HG02938 (cell line): Measurements from ENCODE around the gene IL17RB.
A peak's percentile ranks its signal among the peaks of the same experiment; 100 is the strongest.

Experiments
- ATAC-seq: cut with Tn5 transposase; IDR thresholded peaks from one replicate; pipeline ENCODE4 v1.9.1; 2021; ENCODE audit warnings: mild to moderate bottlenecking, moderate library complexity; ENCODE audit not compliant: unreplicated experiment

Gene IL17RB

DNA sequence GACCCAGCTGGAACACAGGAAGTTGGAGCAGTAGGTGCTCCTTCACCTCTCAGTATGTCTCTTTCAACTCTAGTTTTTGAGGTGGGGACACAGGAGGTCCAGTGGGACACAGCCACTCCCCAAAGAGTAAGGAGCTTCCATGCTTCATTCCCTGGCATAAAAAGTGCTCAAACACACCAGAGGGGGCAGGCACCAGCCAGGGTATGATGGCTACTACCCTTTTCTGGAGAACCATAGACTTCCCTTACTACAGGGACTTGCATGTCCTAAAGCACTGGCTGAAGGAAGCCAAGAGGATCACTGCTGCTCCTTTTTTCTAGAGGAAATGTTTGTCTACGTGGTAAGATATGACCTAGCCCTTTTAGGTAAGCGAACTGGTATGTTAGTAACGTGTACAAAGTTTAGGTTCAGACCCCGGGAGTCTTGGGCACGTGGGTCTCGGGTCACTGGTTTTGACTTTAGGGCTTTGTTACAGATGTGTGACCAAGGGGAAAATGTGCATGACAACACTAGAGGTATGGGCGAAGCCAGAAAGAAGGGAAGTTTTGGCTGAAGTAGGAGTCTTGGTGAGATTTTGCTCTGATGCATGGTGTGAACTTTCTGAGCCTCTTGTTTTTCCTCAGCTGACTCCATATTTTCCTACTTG lies 11.9 kb downstream of the IL17RB start:
- ATAC-seq: no peak

DNA sequence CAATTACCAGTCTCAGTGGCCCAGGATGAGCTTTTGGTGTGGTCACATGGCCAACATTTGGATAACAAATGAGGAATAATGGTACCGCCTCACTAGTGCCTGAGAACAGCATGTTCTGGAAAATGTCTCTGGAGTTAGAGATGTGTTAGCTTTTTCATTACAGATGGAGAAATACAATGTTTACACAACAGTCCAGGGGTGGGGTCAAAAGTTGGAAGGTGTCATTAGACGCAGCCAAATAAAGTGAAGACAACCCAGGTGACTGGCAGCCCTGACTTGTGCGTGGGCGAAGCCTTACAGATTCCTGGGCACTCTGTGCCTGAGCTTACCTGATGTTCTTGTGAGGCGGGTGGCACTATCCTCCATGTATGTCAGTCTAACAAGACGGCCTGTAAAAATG lies 12.8 kb downstream of the IL17RB start:
- ATAC-seq: no peak

GRCh38 chr3:53860196-53860595 lies 13.8 kb downstream of the IL17RB start:
- no peak for ATAC-seq

DNA sequence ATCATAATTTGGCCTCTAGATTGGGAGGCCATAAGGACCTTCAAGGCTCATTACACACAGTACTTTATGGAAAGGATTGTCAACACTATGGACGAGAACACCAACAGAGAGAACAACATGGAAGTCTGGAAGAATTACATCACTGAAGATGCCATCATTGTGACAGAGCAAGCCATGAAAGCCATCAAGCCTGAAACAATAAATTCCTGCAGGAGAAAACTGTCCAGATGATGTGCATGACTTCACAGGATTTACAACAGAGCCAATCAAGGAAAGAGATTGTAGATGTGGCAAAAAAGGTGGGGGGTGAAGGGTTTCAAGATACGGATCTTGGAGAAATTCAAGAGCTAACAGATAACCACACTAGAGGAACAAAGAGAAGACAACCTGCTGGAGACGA lies 15.9 kb downstream of the IL17RB start:
- no peak for ATAC-seq

DNA sequence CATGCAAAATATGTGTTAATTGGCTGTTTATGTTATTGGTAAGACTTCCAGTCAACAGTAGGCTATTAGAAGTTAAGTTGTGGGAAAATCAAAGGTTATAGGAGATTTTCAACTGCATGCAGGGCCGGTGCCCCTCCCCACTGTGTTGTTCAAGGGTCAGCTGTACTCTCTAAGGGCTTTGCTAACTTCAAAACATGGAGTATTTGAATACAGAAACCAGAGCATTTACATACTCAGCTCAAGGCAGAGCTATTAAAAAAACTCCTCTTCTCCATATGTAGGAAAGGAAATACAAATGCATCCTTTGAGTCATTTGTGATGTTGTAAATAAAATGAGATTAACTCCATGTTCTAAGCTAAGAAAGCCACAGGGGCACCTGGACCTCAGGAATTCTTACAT lies 16.8 kb downstream of the IL17RB start:
- ATAC-seq: no peak

- no peak for ATAC-seq
These were observed 19.5 kb downstream of the IL17RB start for GRCh38 chr3:53865732-53866499.

DNA sequence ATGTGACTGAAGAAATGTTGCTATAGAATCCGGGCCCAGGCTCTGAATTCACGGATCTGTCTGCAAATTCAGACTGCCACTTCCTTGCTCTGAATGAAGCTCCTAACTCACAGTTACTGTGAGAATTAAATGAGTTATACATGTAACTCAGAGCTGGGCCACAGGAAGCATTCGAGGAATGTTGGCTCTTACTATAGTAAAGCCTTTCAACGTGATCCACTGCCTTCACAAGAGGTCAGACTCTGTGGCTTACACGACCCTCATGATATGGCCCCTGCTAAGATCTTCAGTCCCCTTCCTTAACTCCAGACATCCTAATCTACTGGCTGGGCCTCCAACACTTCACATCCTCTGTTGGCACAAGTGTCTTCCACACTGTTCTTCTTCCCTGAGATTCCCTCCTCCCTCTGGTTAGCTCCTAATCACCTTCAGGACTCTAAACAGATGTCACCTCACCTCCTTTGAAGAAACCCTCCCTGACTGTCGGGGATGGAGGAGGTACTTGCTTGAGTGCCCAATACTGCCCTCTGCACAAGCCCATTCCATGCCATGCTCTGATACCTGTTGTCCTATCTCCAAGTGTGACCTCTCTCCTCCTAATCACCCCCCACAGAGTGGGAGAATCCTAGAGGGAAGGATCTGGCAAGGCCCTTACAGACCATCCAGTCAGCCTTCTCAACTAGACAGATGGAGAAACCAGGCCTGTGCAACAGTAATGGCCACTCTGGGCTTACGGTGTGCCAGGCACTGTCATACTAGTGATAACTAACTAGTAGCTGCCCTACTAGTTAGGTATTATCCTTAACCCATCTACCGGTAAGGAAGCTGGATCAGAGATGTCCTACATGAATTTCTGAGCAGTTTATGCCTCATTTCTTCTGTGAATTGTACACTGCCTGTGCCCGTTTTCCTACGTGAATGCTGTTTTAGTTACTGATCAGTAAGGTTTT lies 34.3 kb downstream of the IL17RB start:
- ATAC-seq: no peak

GRCh38 chr3:53881691-53882593 lies 35.6 kb downstream of the IL17RB start, which contains the start of gene ACTR8:
Gene ACTR8 (minus strand): TSS chr3:53882152. CDS start chr3:53882101, 51 bp downstream.
- ATAC-seq: peak; percentile 80

GRCh38 chr3:53883008-53883407 lies 36.6 kb downstream of the IL17RB start:
- ATAC-seq: no peak

- ATAC-seq: no peak
These were observed 38.3 kb downstream of the IL17RB start for GRCh38 chr3:53884623-53885022.

DNA sequence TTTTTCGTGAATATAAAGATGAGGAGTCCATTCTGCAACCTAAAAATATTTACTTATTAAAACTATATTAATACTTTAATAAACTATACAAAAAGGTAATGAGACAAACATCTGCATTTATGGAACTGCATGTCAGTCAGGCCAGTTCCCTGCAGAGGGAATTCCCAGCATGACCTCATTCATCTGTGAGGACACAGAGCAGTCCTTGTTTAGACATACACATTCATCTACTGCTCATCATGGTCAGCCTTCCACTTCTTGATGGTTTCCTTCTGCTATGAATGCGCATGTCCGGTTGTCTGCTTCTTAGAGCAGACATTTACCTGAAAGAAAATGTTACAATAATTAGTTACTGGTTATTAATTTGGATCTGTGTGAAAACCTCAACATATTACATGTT lies 38.9 kb downstream of the IL17RB start:
- ATAC-seq: no peak

DNA sequence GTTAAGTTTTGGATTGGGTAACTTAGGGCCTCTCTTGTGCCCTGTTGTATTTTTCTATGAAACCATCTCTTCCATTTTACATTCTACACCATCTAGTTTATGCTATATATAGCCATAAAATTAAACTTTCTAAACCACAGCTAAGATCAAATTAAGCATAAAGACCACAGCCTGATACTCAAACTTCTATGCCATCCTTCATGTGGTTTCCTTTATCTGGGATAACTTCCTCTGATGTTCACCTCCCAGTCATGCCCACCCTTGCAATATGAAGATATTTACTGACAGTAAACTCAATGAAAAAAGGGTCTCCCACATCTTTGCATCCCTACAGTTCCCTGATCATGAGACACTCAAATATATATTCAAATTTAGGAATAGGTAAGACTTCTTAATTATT lies 41.1 kb downstream of the IL17RB start:
- no peak for ATAC-seq

DNA sequence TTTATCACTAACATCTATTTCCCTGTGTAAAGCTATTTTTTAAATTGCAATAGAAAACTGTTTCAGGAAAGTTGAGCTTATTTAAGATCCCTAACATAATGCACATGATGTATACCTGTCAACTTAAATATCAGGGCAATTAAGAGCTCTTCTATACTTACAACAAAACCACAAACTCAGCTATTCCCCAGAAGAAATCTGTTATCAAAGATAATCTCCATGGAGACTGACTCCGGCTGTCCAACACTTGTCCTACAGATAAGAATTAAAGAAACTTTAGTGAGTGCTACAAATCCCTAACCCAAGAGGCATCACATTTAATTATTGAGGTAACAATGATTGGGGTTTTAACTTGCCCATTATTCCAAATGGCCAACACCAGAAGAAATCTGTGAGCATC lies 41.9 kb downstream of the IL17RB start:
- ATAC-seq: no peak

DNA sequence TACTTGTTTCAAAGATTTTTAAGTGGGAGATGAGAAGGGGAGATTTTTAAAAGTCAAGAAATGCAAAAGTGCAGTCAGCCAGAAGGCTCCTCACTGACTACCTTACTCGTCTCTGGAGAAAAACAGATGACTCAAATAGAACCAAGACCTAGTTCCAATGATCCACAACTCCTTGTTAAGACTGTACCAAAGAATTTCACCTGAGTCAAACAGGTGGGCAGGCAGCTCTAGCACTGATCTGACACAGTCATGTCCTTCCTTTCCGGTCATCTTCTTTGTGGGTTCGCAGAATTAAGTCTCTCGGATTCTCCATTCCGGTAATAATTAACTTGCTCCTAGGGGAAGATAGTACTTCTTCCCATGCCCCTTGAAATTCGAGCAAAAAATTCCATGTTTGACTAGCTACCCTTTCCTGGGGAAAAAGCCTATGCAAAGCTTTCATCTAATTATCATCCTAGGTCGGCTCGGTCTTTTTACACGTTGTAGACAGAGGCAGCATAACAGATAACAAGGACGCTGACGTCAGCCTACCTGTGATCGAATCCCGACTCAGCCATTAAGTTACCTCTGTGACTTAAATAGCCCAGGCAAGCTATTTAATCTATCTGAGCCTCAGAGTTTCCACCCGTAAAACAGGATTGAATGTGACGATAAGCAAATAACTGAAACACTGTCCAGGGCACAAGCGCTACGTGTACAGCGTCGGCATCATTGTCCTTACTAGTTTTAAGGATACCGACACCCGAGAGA lies 44.5 kb downstream of the IL17RB start:
- ATAC-seq: no peak

DNA sequence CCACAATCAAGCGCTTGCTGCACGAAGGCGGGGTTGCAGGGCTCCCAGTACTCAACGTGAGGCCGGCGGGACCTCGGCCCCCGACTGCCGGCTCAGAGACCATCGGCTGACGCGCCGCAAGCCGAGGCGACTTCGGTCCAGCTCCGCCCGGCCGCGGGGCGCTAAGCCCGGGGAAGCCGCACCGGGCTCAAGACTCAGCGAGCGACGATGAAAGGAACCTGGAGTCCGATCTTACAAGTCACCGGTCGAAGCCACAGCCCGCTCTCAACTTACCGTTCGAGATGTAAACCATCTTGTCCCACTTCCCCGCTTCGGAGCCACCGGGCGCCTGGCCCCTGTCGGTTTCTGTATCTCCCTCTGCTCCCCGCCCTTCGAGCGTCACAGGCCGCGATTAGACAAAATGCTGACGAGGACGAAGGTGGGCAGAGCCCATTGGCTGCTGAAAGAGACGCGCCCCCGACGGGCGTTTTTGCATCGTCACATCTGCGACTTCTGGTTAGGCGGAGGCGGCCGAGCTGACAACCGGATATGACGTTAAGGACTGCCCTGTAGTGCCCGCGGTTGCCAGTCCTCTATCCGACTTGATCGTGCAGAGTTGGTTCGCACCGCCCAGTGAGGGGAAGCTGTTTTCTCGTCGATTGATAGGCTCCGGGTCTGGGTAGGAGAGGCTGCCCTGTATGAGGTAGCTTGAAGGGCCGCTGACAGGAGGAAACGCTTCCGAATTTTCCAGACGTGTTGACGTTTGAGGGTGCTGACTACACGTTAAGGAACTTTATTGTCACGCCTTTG lies 45.3 kb downstream of the IL17RB start, which contains the start of gene SELENOK:
Gene SELENOK (minus strand): TSS at position 363 of the 789 bp plus-strand sequence.
- ATAC-seq: peak; percentile 96

GRCh38 chr3:53892286-53892637 lies 45.9 kb downstream of the IL17RB start:
- ATAC-seq: no peak

- no peak for ATAC-seq
These were observed 53.4 kb downstream of the IL17RB start for GRCh38 chr3:53899750-53900149.

- ATAC-seq: no peak
These were observed 54.4 kb downstream of the IL17RB start for GRCh38 chr3:53900666-53901331.
